Keratinocyte (primary cell): ENCODE results near the gene MOGAT2. TPM values are rescaled to one million over a fixed set of nuclear protein-coding genes. Genes with fewer than 3 reads are reported as not detected.

Source experiments
- DNase-seq: peaks from one replicate; pipeline ENCODE4 v3.0.0-alpha.2; 2011; ENCODE audit warnings: low read depth, missing footprints, low spot score
- FAIRE-seq: peaks from 2 replicates; lab custom pipeline; 2011; peaks lifted over from hg19 to GRCh38; lab: Jason Lieb, UNC
- H2AFZ ChIP-seq: 2 replicates; pipeline ENCODE4 v1.6.0; 2012; ENCODE audit warnings: low read length, control low read depth, inconsistent platforms; ENCODE audit not compliant: control insufficient read depth
- H3K27ac ChIP-seq: 2 replicates; pipeline ENCODE4 v1.5.1; 2011; ENCODE audit warnings: low read length; ENCODE audit not compliant: control insufficient read depth, insufficient read depth
- H3K27me3 ChIP-seq: 3 replicates; pipeline ENCODE4 v1.6.0; 2011; ENCODE audit warnings: low read length; ENCODE audit not compliant: control insufficient read depth, insufficient read depth; ENCODE audit errors: extremely low read depth
- H3K36me3 ChIP-seq, 2 experiments: 2 replicates in 1 of 2; 3 replicates in 1 of 2; pipeline ENCODE4 v1.5.1; 2011; ENCODE audit warnings: low read length in 2 of 2, mild to moderate bottlenecking in 1 of 2; ENCODE audit not compliant: control insufficient read depth in 2 of 2, insufficient read depth in 2 of 2; ENCODE audit errors: extremely low read depth in 1 of 2
- H3K4me1 ChIP-seq: 3 replicates; pipeline ENCODE4 v1.5.1; 2011; ENCODE audit warnings: low read length; ENCODE audit not compliant: control insufficient read depth, insufficient read depth; ENCODE audit errors: extremely low read depth
- H3K4me2 ChIP-seq: 3 replicates; pipeline ENCODE4 v1.6.0; 2011; ENCODE audit warnings: low read depth, low read length; ENCODE audit not compliant: control insufficient read depth, insufficient read depth; ENCODE audit errors: extremely low read depth
- H3K4me3 ChIP-seq, 3 experiments: fragments of 200-600 bp in 1 of 3; sonication (generic) in 1 of 3; 2 replicates in 2 of 3; 3 replicates in 1 of 3; pipeline ENCODE4 v1.5.1; 2011 to 2016; ENCODE audit warnings: low read length in 3 of 3, mild to moderate bottlenecking in 3 of 3, control low read depth in 2 of 3, inconsistent platforms in 1 of 3, low read depth in 1 of 3, mixed read lengths in 1 of 3, mixed run types in 1 of 3, moderate library complexity in 1 of 3; ENCODE audit not compliant: control insufficient read depth in 2 of 3, insufficient read depth in 2 of 3; ENCODE audit errors: extremely low read depth in 1 of 3
- H3K79me2 ChIP-seq: 2 replicates; pipeline ENCODE4 v1.6.0; 2012; ENCODE audit warnings: low read length; ENCODE audit not compliant: control insufficient read depth, insufficient read depth
- H3K9ac ChIP-seq: 3 replicates; pipeline ENCODE4 v1.6.0; 2011; ENCODE audit warnings: low read length; ENCODE audit not compliant: control insufficient read depth, insufficient read depth; ENCODE audit errors: extremely low read depth
- H3K9me1 ChIP-seq: 3 replicates; pipeline ENCODE4 v1.6.0; 2011; ENCODE audit warnings: low read length; ENCODE audit not compliant: control insufficient read depth, insufficient read depth; ENCODE audit errors: extremely low read depth
- H3K9me3 ChIP-seq: 2 replicates; pipeline ENCODE4 v1.5.1; 2012; ENCODE audit warnings: low read depth, low read length; ENCODE audit not compliant: control insufficient read depth
- H4K20me1 ChIP-seq: 3 replicates; pipeline ENCODE4 v1.6.0; 2011; ENCODE audit warnings: low read length; ENCODE audit not compliant: control insufficient read depth, insufficient read depth; ENCODE audit errors: extremely low read depth
- EZH2 ChIP-seq: IDR thresholded peaks from one replicate; pipeline ENCODE4 v1.6.1; 2012; ENCODE audit warnings: inconsistent platforms, mild to moderate bottlenecking, low read length, moderate library complexity
- dilution Hi-C: fragments of 300-500 bp; cut with MboI; formaldehyde crosslinking; loops from one replicate; pipeline ENCODE4 v1.7.0; 2020; ENCODE audit warnings: low sequenced_read_pairs; ENCODE audit not compliant: extremely low pct_ligation_motif_present
- polyA plus RNA-seq, 5 experiments: library from polyadenylated mRNA; depleted of rRNA in 3 of 5; stranded (reverse) in 3 of 5; stranded (forward) in 1 of 5; unstranded in 1 of 5; fragments of >200 nt; gene quantifications; 1 replicate in 1 of 5; 2 replicates in 3 of 5; 3 replicates in 1 of 5; pipeline versions ENCODE4 v1.2.1 to v1.2.3, GENCODE V29; 2011 to 2012; ENCODE audit warnings: missing spikeins in 2 of 5, low read depth in 1 of 5, low replicate concordance in 1 of 5
- TF ChIP-seq, protein P1 (sequence below), 3 experiments: IDR thresholded peaks in 1 of 3; conservative IDR thresholded peaks in 1 of 3; optimal IDR thresholded peaks in 1 of 3; 2 replicates in 2 of 3; 3 replicates in 1 of 3; pipeline versions ENCODE3 to v1.5.1; 2011; ENCODE audit warnings: low read length in 3 of 3, mild to moderate bottlenecking in 3 of 3, moderate library complexity in 2 of 3, control low read depth in 1 of 3, inconsistent platforms in 1 of 3; ENCODE audit not compliant: insufficient read depth in 2 of 3; ENCODE audit errors: extremely low read depth in 1 of 3

The MOGAT2 gene
- polyA plus RNA-seq, 1 donor (not counting 4 experiments of a cell fraction or from before 2014, with no cell fraction given): not detected

DNA sequence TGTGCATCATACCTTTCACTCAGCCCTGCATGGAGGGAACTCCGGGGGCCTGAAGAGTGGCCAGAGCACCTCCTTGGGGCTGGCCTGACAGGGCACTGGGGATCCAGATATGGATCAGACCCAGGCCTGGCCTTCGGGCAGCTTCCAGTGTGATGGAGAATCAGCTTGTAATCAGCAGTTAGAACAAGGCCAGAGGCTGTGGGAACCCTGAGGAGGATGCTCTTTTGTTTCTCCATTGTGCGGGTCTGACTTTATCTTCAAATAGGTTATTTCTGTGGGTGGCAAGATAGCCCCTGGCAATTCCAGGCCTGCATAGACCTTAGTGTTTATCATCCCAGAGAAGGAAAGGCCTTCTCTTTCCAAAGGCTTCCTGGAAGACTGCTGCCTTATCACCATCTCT is 63.2 kb downstream of the MOGAT2 start:
- TF ChIP-seq, protein P1, sequence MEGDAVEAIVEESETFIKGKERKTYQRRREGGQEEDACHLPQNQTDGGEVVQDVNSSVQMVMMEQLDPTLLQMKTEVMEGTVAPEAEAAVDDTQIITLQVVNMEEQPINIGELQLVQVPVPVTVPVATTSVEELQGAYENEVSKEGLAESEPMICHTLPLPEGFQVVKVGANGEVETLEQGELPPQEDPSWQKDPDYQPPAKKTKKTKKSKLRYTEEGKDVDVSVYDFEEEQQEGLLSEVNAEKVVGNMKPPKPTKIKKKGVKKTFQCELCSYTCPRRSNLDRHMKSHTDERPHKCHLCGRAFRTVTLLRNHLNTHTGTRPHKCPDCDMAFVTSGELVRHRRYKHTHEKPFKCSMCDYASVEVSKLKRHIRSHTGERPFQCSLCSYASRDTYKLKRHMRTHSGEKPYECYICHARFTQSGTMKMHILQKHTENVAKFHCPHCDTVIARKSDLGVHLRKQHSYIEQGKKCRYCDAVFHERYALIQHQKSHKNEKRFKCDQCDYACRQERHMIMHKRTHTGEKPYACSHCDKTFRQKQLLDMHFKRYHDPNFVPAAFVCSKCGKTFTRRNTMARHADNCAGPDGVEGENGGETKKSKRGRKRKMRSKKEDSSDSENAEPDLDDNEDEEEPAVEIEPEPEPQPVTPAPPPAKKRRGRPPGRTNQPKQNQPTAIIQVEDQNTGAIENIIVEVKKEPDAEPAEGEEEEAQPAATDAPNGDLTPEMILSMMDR (optimal IDR thresholded peaks at IDR 0.05 in 1 of 3, IDR thresholded peaks at IDR 0.05 in 1 of 3, conservative IDR thresholded peaks at IDR 0.05 in 1 of 3; ENCODE audit: extremely low read depth in 1 of 3, insufficient read depth in 2 of 3, low read length in 3 of 3): no peak
- no peak for TF ChIP-seq EZH2
- DNase-seq (no peak), FAIRE-seq (no peak)
- Histone ChIP-seq H3K9me1 (no peaks in the 10 kb centered on the region), H3K9ac (no peak overlapping the region), H3K9me3 (no peaks in the 10 kb centered on the region), H3K27ac (no peak overlapping the region), H3K79me2 (no peaks in the 10 kb centered on the region), H3K36me3 (no peaks in the 10 kb centered on the region), H2AFZ (no peak overlapping the region), H3K4me1 (peaks cover 8% of the 10 kb centered on the region), H3K4me2 (no peak overlapping the region), H3K27me3 (no peaks in the 10 kb centered on the region), H4K20me1 (no peaks in the 10 kb centered on the region), H3K4me3 (no peak overlapping the region)
- dilution Hi-C loops: no loop called here

- Histone ChIP-seq H2AFZ (no peak overlapping the region), H3K27me3 (no peaks in the 10 kb centered on the region)
- dilution Hi-C loops: no loop called here
Measured at GRCh38 chr11:75781296-75781695, 63.7 kb downstream of the MOGAT2 start.

More at GRCh38 chr11:75781296-75781695, 63.7 kb downstream of the MOGAT2 start:
- Histone ChIP-seq H3K79me2 (no peaks in the 10 kb centered on the region), H3K9ac (no peak overlapping the region), H3K9me1 (no peaks in the 10 kb centered on the region), H3K36me3 (no peaks in the 10 kb centered on the region), H4K20me1 (no peaks in the 10 kb centered on the region), H3K4me2 (no peak overlapping the region), H3K4me3 (no peak overlapping the region), H3K27ac (no peak overlapping the region), H3K9me3 (no peaks in the 10 kb centered on the region), H3K4me1 (peaks cover 8% of the 10 kb centered on the region)
- FAIRE-seq: no peak
- DNase-seq: no peak
- TF ChIP-seq, protein P1 (optimal IDR thresholded peaks at IDR 0.05 in 1 of 3, IDR thresholded peaks at IDR 0.05 in 1 of 3, conservative IDR thresholded peaks at IDR 0.05 in 1 of 3; ENCODE audit: extremely low read depth in 1 of 3, insufficient read depth in 2 of 3, low read length in 3 of 3): no peak
- no peak for TF ChIP-seq EZH2
